ENCODE results near the gene CYTH3. TPM values are rescaled to one million over a fixed set of nuclear protein-coding genes. Genes with fewer than 3 reads are reported as not detected.

CYTH3 gene
- total RNA-seq, 1 experiment from 2014 or later: 16.7 TPM

DNA sequence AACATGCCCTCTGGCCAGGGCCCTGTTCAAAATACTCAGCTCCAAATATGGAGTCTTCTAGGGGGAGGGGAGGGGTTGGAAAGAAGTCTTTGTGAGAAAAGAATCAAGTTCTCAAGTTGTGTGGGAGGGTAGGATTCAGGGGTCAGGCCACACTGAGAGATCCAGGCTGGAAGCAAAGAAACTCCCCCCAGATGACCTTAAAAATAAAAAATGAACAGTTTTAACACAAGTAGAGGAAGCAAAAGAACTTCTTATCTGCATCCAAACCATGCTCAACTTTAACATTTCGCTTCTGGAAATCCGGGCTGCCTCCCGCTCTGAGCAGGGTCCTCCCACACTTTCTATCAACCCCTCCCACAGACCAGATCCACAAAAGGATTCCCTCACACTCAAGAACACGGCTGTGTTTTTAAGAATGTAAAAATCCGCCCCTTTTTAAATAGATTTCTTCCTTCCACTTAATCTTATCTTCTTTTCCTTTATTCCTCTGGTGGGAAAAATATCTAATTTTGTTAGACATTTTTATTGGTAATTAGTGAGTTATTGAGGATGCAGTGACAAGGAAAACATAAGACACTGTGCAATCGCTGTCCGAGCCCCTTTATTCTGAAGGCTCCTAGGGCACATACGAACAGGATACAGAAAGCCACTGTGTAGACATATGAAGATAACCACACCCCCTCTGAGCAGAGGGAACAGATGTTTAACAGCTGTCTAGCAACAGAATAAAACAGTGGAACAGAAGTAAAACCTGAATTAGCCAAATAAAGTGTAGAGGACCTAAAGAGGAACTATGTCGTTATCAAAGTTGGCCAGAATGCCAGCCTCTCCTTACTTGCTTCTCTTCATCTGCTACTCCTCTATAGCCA lies 43.8 kb downstream of the CYTH3 start (continued):
- TF ChIP-seq, protein P1, sequence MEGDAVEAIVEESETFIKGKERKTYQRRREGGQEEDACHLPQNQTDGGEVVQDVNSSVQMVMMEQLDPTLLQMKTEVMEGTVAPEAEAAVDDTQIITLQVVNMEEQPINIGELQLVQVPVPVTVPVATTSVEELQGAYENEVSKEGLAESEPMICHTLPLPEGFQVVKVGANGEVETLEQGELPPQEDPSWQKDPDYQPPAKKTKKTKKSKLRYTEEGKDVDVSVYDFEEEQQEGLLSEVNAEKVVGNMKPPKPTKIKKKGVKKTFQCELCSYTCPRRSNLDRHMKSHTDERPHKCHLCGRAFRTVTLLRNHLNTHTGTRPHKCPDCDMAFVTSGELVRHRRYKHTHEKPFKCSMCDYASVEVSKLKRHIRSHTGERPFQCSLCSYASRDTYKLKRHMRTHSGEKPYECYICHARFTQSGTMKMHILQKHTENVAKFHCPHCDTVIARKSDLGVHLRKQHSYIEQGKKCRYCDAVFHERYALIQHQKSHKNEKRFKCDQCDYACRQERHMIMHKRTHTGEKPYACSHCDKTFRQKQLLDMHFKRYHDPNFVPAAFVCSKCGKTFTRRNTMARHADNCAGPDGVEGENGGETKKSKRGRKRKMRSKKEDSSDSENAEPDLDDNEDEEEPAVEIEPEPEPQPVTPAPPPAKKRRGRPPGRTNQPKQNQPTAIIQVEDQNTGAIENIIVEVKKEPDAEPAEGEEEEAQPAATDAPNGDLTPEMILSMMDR (IDR thresholded peaks at IDR 0.05 in 2 of 3, conservative IDR thresholded peaks at IDR 0.05 in 1 of 3; ENCODE audit: borderline replicate concordance in 1 of 3, insufficient read depth in 1 of 3, low read depth in 2 of 3, low read length in 2 of 3): no peak
- TF ChIP-seq SRF (IDR thresholded peaks at IDR 0.05; ENCODE audit: low read depth): no peak

DNA sequence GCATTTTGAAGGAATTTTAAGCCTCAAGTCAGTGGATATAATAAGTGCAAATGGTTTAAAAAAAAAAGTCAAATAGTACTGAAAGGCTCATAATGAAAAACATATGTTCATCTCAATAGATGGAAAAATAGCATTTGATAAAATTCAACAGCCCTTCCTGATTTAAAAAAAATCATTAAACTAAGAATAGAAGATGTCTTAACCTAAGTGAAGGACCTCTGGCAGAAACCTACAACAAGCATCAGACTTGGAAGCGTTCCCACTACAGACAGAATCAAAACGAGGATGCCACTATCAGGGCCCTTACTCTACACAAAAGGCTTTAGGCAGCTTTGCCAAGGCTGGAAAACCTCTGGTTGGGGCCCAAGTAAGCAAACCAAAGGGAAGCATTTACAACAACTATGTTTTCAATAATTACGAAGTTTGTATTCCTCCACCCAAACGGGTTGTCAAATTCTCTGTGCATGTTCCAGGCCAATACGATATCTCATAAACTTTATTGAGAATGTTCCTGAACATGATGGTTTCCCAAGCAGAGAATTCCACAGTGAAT lies 45.1 kb downstream of the CYTH3 start:
- H4K20me1 ChIP-seq (ENCODE audit: insufficient read depth): no peaks in the 10 kb centered on the region
- no peaks in the 10 kb centered on the region for H3K36me3 ChIP-seq (ENCODE audit: control insufficient read depth in 1 of 2, insufficient read depth in 2 of 2, low read length in 2 of 2)
- ChIA-PET RAD21 (ENCODE audit: low non-redundant PET in 1 of 2, low total read pairs in 2 of 2, uncharacterized antibody in 2 of 2, unreplicated experiment in 2 of 2) (no interaction called here), POLR2A (no interaction called here), CTCF (no interaction called here)
- H3K4me3 ChIP-seq (replicated peaks in 1 of 2; ENCODE audit: low read depth in 1 of 2, low read length in 2 of 2): no peak overlapping the region
- no peak overlapping the region for H3K27ac ChIP-seq (ENCODE audit: low read depth, low read length)
- no peak overlapping the region for H3K4me2 ChIP-seq (ENCODE audit: low read length)
- no peak for DNase-seq (ENCODE audit: low read depth, low spot score)
- BruUV-seq (replicated peaks): no TSS peak
- H3K79me2 ChIP-seq (ENCODE audit: insufficient read depth, low read length): peaks cover 34% of the 10 kb centered on the region
- H2AFZ ChIP-seq (ENCODE audit: low read depth, low read length, poor library complexity, severe bottlenecking): no peak overlapping the region
- H3K9me3 ChIP-seq (ENCODE audit: control insufficient read depth in 1 of 2, insufficient read depth in 1 of 2, low read depth in 1 of 2, low read length in 2 of 2): no peaks in the 10 kb centered on the region
- no peaks in the 10 kb centered on the region for H3K9me2 ChIP-seq (ENCODE audit: insufficient read depth)
- no peaks in the 10 kb centered on the region for H3K27me3 ChIP-seq (ENCODE audit: insufficient read depth, low read length)
- no peak overlapping the region for H3K9ac ChIP-seq (ENCODE audit: low read length)
- intact Hi-C loops (cut with micrococcal nuclease): no loop called here
- ATAC-seq: no peak
- H3K4me1 ChIP-seq (ENCODE audit: control insufficient read depth in 1 of 2, insufficient read depth in 2 of 2, low read length in 2 of 2): peaks cover 10 to 12% of the 10 kb centered on the region in 2 experiments
- TF ChIP-seq, protein P1 (IDR thresholded peaks at IDR 0.05 in 2 of 3, conservative IDR thresholded peaks at IDR 0.05 in 1 of 3; ENCODE audit: borderline replicate concordance in 1 of 3, insufficient read depth in 1 of 3, low read depth in 2 of 3, low read length in 2 of 3): no peak
- TF ChIP-seq POLR2A (IDR thresholded peaks at IDR 0.05; ENCODE audit: borderline replicate concordance, extremely low read depth, insufficient read depth, insufficient read length) (no peak), ELF1 (IDR thresholded peaks at IDR 0.05; ENCODE audit: borderline replicate concordance, low read depth) (no peak), EZH2phosphoT487 (IDR thresholded peaks at IDR 0.05; ENCODE audit: borderline replicate concordance) (no peak), ZNF274 (IDR thresholded peaks at IDR 0.05; ENCODE audit: low read depth, low read length) (no peak), SRF (IDR thresholded peaks at IDR 0.05; ENCODE audit: low read depth) (no peak), JUND (IDR thresholded peaks at IDR 0.05) (no peak), RAD21 (IDR thresholded peaks at IDR 0.05; ENCODE audit: low read depth) (no peak), SIN3A (IDR thresholded peaks at IDR 0.05; ENCODE audit: low read depth) (no peak)
- TF ChIP-seq, protein P2, sequence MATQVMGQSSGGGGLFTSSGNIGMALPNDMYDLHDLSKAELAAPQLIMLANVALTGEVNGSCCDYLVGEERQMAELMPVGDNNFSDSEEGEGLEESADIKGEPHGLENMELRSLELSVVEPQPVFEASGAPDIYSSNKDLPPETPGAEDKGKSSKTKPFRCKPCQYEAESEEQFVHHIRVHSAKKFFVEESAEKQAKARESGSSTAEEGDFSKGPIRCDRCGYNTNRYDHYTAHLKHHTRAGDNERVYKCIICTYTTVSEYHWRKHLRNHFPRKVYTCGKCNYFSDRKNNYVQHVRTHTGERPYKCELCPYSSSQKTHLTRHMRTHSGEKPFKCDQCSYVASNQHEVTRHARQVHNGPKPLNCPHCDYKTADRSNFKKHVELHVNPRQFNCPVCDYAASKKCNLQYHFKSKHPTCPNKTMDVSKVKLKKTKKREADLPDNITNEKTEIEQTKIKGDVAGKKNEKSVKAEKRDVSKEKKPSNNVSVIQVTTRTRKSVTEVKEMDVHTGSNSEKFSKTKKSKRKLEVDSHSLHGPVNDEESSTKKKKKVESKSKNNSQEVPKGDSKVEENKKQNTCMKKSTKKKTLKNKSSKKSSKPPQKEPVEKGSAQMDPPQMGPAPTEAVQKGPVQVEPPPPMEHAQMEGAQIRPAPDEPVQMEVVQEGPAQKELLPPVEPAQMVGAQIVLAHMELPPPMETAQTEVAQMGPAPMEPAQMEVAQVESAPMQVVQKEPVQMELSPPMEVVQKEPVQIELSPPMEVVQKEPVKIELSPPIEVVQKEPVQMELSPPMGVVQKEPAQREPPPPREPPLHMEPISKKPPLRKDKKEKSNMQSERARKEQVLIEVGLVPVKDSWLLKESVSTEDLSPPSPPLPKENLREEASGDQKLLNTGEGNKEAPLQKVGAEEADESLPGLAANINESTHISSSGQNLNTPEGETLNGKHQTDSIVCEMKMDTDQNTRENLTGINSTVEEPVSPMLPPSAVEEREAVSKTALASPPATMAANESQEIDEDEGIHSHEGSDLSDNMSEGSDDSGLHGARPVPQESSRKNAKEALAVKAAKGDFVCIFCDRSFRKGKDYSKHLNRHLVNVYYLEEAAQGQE (IDR thresholded peaks at IDR 0.05; ENCODE audit: low read depth): no peak
- TF ChIP-seq, protein P3, sequence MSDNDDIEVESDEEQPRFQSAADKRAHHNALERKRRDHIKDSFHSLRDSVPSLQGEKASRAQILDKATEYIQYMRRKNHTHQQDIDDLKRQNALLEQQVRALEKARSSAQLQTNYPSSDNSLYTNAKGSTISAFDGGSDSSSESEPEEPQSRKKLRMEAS (IDR thresholded peaks at IDR 0.05): no peak
- TF ChIP-seq, protein P4, sequence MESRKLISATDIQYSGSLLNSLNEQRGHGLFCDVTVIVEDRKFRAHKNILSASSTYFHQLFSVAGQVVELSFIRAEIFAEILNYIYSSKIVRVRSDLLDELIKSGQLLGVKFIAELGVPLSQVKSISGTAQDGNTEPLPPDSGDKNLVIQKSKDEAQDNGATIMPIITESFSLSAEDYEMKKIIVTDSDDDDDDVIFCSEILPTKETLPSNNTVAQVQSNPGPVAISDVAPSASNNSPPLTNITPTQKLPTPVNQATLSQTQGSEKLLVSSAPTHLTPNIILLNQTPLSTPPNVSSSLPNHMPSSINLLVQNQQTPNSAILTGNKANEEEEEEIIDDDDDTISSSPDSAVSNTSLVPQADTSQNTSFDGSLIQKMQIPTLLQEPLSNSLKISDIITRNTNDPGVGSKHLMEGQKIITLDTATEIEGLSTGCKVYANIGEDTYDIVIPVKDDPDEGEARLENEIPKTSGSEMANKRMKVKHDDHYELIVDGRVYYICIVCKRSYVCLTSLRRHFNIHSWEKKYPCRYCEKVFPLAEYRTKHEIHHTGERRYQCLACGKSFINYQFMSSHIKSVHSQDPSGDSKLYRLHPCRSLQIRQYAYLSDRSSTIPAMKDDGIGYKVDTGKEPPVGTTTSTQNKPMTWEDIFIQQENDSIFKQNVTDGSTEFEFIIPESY (IDR thresholded peaks at IDR 0.05; ENCODE audit: extremely low read depth, insufficient replicate concordance, low read length): no peak
